HepG2 (cell line): Measurements from ENCODE around the gene CPE. TPM values are rescaled to one million over a fixed set of nuclear protein-coding genes. Genes with fewer than 3 reads are reported as not detected.

Experiments
- ATAC-seq: fragments of 200-7000 bp; cut with Tn5 transposase; 3 replicates; pipeline ENCODE4 v1.9.1; 2020; ENCODE audit warnings: mild to moderate bottlenecking, moderate library complexity
- BruUV-seq: library from RNA; stranded (reverse); fragments of 400-500 nt; replicated peaks from 2 replicates; lab custom pipeline; 2021; lab: Mats Ljungman, UMichigan
- CTCF ChIA-PET: fragments of 300-600 bp; formaldehyde crosslinking; extraction: SDS; loops from one replicate; lab custom pipeline; 2021; ENCODE audit warnings: low total read pairs, inconsistent platforms, low intra/inter-chr PET ratio; lab: Yijun Ruan, JAX
- POLR2A ChIA-PET: fragments of 350-600 bp; sonication (Branson Sonifier 250); formaldehyde crosslinking; loops from one replicate; lab custom pipeline; 2020; ENCODE audit warnings: antibody characterized with exemption, inconsistent platforms; lab: Yijun Ruan, JAX
- DNase-seq: peaks from one replicate; pipeline ENCODE4 v3.0.0-alpha.2; 2015; ENCODE audit warnings: low spot score
- FAIRE-seq: peaks from 3 replicates; lab custom pipeline; 2011; peaks lifted over from hg19 to GRCh38; lab: Jason Lieb, UNC
- H2AFZ ChIP-seq: one replicate; pipeline ENCODE4 v1.6.1; 2011; ENCODE audit warnings: low read length, inconsistent platforms
- H3K27ac ChIP-seq: fragments of 300-600 bp; 3 replicates; pipeline ENCODE4 v1.8.0; 2011; ENCODE audit warnings: mixed run types, mild to moderate bottlenecking, mixed read lengths, low read length, inconsistent platforms; ENCODE audit not compliant: insufficient read depth; ENCODE audit errors: extremely low read length
- H3K27me3 ChIP-seq, 2 experiments: fragments of 200-600 bp in 1 of 2; 2 replicates in 1 of 2; 3 replicates in 1 of 2; pipeline versions ENCODE4 v1.6.0 to v1.8.0; 2011; ENCODE audit warnings: low read length in 2 of 2, mild to moderate bottlenecking in 2 of 2, moderate library complexity in 2 of 2, inconsistent platforms in 1 of 2; ENCODE audit not compliant: insufficient read depth in 2 of 2, control insufficient read depth in 1 of 2
- H3K36me3 ChIP-seq, 2 experiments: fragments of 200-600 bp in 1 of 2; replicated peaks in 1 of 2; 2 replicates in 1 of 2; 3 replicates in 1 of 2; pipeline versions ENCODE4 v1.5.1 to v1.8.0; 2011; ENCODE audit warnings: low read length in 2 of 2, inconsistent platforms in 1 of 2; ENCODE audit not compliant: insufficient read depth in 2 of 2, control insufficient read depth in 1 of 2
- H3K4me1 ChIP-seq: 2 replicates; pipeline ENCODE4 v1.5.1; 2012; ENCODE audit warnings: low read length, inconsistent platforms; ENCODE audit not compliant: insufficient read depth
- H3K4me2 ChIP-seq: 2 replicates; pipeline ENCODE4 v1.6.0; 2011; ENCODE audit warnings: low read depth, low read length, inconsistent platforms
- H3K4me3 ChIP-seq, 3 experiments: fragments of 200-600 bp in 1 of 3; sonication (generic), shearing (Covaris generic) in 1 of 3; replicated peaks in 1 of 3; 2 replicates each; pipeline ENCODE4 v1.5.1; 2011 to 2016; ENCODE audit warnings: low read length in 3 of 3, inconsistent platforms in 2 of 3, low read depth in 2 of 3, mild to moderate bottlenecking in 2 of 3, control low read depth in 1 of 3, mixed read lengths in 1 of 3; ENCODE audit not compliant: insufficient read depth in 1 of 3
- H3K79me2 ChIP-seq: one replicate; pipeline ENCODE4 v1.6.1; 2011; ENCODE audit warnings: low read length, inconsistent platforms; ENCODE audit not compliant: insufficient read depth
- H3K9ac ChIP-seq: 2 replicates; pipeline ENCODE4 v1.6.0; 2011; ENCODE audit warnings: mild to moderate bottlenecking, low read depth, low read length, inconsistent platforms; ENCODE audit not compliant: insufficient read depth
- H3K9me3 ChIP-seq: 2 replicates; pipeline ENCODE4 v1.5.1; 2012; ENCODE audit warnings: mild to moderate bottlenecking, low read length
- H4K20me1 ChIP-seq: 2 replicates; pipeline ENCODE4 v1.6.0; 2011; ENCODE audit warnings: inconsistent platforms, mild to moderate bottlenecking, low read length, moderate library complexity; ENCODE audit not compliant: insufficient read depth
- CERS6 ChIP-seq: sonication (generic); formaldehyde crosslinking; IDR thresholded peaks from 2 replicates; pipeline ENCODE4 v1.5.0; 2020; ENCODE audit warnings: missing genetic modification reagents
- ELF1 ChIP-seq: sonication (generic); formaldehyde crosslinking; IDR thresholded peaks from 2 replicates; pipeline ENCODE4 v1.4.0; 2020; ENCODE audit warnings: missing genetic modification reagents
- HINFP ChIP-seq: sonication (generic); formaldehyde crosslinking; IDR thresholded peaks from 2 replicates; pipeline ENCODE4 v1.4.0; 2020; ENCODE audit warnings: low read depth, mild to moderate bottlenecking, missing genetic modification reagents
- KLF15 ChIP-seq: sonication (generic); formaldehyde crosslinking; IDR thresholded peaks from 2 replicates; pipeline ENCODE4 v1.8.1; 2023; ENCODE audit warnings: borderline replicate concordance, mild to moderate bottlenecking, inconsistent platforms, missing genetic modification reagents, mixed read lengths
- MAX ChIP-seq: IDR thresholded peaks from 2 replicates; pipeline ENCODE4 v1.6.1; 2012; ENCODE audit warnings: inconsistent platforms
- MED1 ChIP-seq: sonication (generic); formaldehyde crosslinking; IDR thresholded peaks from 2 replicates; pipeline ENCODE4 v1.4.0; 2020; ENCODE audit warnings: missing genetic modification reagents
- NKX3-1 ChIP-seq: sonication (generic); formaldehyde crosslinking; IDR thresholded peaks from 2 replicates; pipeline ENCODE4 v1.5.0; 2020; ENCODE audit warnings: missing genetic modification reagents
- SNAPC5 ChIP-seq: sonication (generic); formaldehyde crosslinking; IDR thresholded peaks from 2 replicates; pipeline ENCODE4 v1.8.1; 2023; ENCODE audit warnings: mild to moderate bottlenecking, missing genetic modification reagents, borderline replicate concordance
- ZBTB10 ChIP-seq: sonication (generic); formaldehyde crosslinking; IDR thresholded peaks from 2 replicates; pipeline ENCODE4 v1.4.0; 2020; ENCODE audit warnings: missing genetic modification reagents, borderline replicate concordance
- ZNF331 ChIP-seq: sonication (generic); formaldehyde crosslinking; IDR thresholded peaks from 2 replicates; pipeline ENCODE4 v1.4.0; 2020; ENCODE audit warnings: missing genetic modification reagents
- ZNF788 ChIP-seq: sonication (generic); formaldehyde crosslinking; IDR thresholded peaks from 2 replicates; pipeline ENCODE4 v1.5.0; 2020; ENCODE audit warnings: mild to moderate bottlenecking, missing genetic modification reagents, borderline replicate concordance
- WGBS: methylation state at CpG from one replicate; pipeline ENCODE4 v1.1.6; 2017; ENCODE audit warnings: low lambda C conversion rate; 5-methylcytosine and 5-hydroxymethylcytosine counted together
- in situ Hi-C: cut with HindIII; loops from 2 replicates; pipeline ENCODE4 v1.10.0; 2017; ENCODE audit warnings: low pct_unique_long_range_greater_than_20kb; ENCODE audit not compliant: extremely low pct_ligation_motif_present
- intact Hi-C: fragments of 100-400 bp; cut with micrococcal nuclease; formaldehyde crosslinking; loops from one replicate; pipeline ENCODE4 v1.10.0; 2022; ENCODE audit not compliant: unreplicated experiment
- polyA plus RNA-seq, 8 experiments: library from polyadenylated mRNA; depleted of rRNA in 3 of 8; stranded (reverse) in 7 of 8; unstranded in 1 of 8; fragments of >200 nt; fragmentation: Illumina TruSeq in 4 of 8; extraction: Trizol in 4 of 8; gene quantifications; 2 replicates each; pipeline versions ENCODE4 v1.2.1 to v1.2.3, GENCODE V29; 2011 to 2016; ENCODE audit warnings: low read depth in 4 of 8, missing spikeins in 1 of 8, mixed read lengths in 1 of 8; ENCODE audit not compliant: insufficient read depth in 1 of 8
- total RNA-seq, 5 experiments: library from RNA; depleted of rRNA; stranded (reverse); fragments of >200 nt; fragmentation: Illumina TruSeq; extraction: Trizol; gene quantifications; 2 replicates each; pipeline ENCODE4 v1.2.3, GENCODE V29; 2016; ENCODE audit warnings: low read depth in 1 of 5

CPE gene
- total and polyA plus RNA-seq, 2 of the 13 experiments (the other 11 are each of a cell fraction or from before 2014, with no cell fraction given): 268 to 852 TPM

GRCh38 chr4:165360041-165360695 is 18.6 kb upstream of the CPE start (continued):
- TF ChIP-seq CERS6 (no peak), NKX3-1 (CRISPR knock-in tag) (no peak)
- TF ChIP-seq, all 625 proteins: peak for 0

GRCh38 chr4:165360985-165361670 is 17.7 kb upstream of the CPE start:
- intact Hi-C loops (no loop called here), in situ Hi-C loops (no loop called here)
- no peak for FAIRE-seq
- DNase-seq: no peak
- BruUV-seq: no TSS peak
- WGBS: 98% methylated on average over 7 of the region's 7 CpGs
- H3K9me3 ChIP-seq: no peaks in the 10 kb centered on the region
- no peak for ATAC-seq
- H3K36me3 ChIP-seq: no peaks in the 10 kb centered on the region
- H3K4me1 ChIP-seq: peaks cover 32% of the 10 kb centered on the region
- no peaks in the 10 kb centered on the region for H3K27me3 ChIP-seq
- H3K4me3 ChIP-seq: no peak overlapping the region
- no peak overlapping the region for H3K4me2 ChIP-seq
- no peaks in the 10 kb centered on the region for H3K79me2 ChIP-seq
- ChIA-PET CTCF (no interaction called here), POLR2A (no interaction called here)
- H2AFZ ChIP-seq: no peak overlapping the region
- TF ChIP-seq MAX: no peak
- no peak for TF ChIP-seq ZBTB10 (CRISPR knock-in tag)
- TF ChIP-seq ZNF331 (CRISPR knock-in tag): no peak
- no peak for TF ChIP-seq HINFP (CRISPR knock-in tag)
- no peak for TF ChIP-seq ZNF788 (CRISPR knock-in tag)
- TF ChIP-seq ELF1 (CRISPR knock-in tag): no peak
- no peak for TF ChIP-seq SNAPC5
- no peak for TF ChIP-seq MED1 (CRISPR knock-in tag)
- no peak for TF ChIP-seq KLF15 (CRISPR knock-in tag)
- H4K20me1 ChIP-seq: no peaks in the 10 kb centered on the region
- H3K27ac ChIP-seq: no peak overlapping the region
- no peak overlapping the region for H3K9ac ChIP-seq
